ENCODE data around the gene LPIN1.

Gene LPIN1

DNA sequence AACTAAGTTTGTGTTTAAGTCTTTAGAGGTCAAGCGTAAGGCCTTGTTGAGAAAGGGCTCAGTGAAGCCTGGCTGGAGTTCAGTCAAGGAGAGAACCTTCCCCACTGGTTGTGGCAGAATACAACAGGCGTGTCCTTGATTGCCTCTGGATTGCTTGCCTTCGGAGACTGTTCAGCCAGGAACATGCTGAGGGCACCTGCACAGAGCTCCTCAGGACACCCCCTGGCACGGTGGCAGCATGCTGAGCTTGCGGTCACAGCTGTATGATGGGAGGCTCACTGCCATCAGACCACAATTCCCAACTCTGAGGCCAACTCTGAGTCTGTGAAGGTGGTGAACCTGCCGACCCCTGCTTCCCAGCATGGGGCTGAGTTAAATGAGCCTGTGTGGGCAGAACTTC lies 130.0 kb downstream of the LPIN1 start:
- TF ChIP-seq, protein P1, sequence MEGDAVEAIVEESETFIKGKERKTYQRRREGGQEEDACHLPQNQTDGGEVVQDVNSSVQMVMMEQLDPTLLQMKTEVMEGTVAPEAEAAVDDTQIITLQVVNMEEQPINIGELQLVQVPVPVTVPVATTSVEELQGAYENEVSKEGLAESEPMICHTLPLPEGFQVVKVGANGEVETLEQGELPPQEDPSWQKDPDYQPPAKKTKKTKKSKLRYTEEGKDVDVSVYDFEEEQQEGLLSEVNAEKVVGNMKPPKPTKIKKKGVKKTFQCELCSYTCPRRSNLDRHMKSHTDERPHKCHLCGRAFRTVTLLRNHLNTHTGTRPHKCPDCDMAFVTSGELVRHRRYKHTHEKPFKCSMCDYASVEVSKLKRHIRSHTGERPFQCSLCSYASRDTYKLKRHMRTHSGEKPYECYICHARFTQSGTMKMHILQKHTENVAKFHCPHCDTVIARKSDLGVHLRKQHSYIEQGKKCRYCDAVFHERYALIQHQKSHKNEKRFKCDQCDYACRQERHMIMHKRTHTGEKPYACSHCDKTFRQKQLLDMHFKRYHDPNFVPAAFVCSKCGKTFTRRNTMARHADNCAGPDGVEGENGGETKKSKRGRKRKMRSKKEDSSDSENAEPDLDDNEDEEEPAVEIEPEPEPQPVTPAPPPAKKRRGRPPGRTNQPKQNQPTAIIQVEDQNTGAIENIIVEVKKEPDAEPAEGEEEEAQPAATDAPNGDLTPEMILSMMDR (IDR thresholded peaks at IDR 0.05; ENCODE audit: extremely low read depth, insufficient read depth, missing control alignments) = no peak
- no peak for DNase-seq (ENCODE audit: low spot score)
- in situ Hi-C loops (cut with MboI; ENCODE audit: low pct_unique_long_range_greater_than_20kb, low sequenced_read_pairs, unreplicated experiment) = no loop called here

DNA sequence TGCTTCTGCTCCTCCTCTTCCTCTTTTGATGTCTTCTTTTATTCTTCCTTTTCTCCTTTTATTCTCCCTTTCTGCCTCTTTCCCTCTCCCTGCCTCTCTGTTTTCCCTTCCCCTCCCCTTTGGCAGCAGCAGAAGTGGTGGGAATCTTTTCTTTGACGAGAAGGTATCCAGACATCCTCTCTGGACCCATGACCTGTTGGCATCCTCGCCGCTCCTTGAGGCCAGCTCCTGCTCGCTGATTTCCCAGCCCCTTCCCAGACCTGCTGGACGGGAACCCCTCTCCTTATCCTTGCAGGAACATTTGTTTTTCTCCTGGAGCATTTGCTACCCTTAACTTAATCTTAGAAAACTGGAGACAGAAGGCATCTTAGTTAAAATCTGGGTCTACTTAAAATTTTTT lies 130.5 kb downstream of the LPIN1 start:
- in situ Hi-C loops (cut with MboI; ENCODE audit: low pct_unique_long_range_greater_than_20kb, low sequenced_read_pairs, unreplicated experiment) = no loop called here
- TF ChIP-seq, protein P1 (IDR thresholded peaks at IDR 0.05; ENCODE audit: extremely low read depth, insufficient read depth, missing control alignments) = no peak
- no peak for DNase-seq (ENCODE audit: low spot score)
